Peyer's patch (tissue), 4 donors: ENCODE measurements around the gene FGD5.

Experiments
- POLR2A ChIP-seq, 2 donors: fragments of 450-650 bp; IDR thresholded peaks; one replicate each; pipeline ENCODE4 v1.5.1; 2017; ENCODE audit warnings: antibody characterized with exemption in 2 of 2, mild to moderate bottlenecking in 2 of 2, moderate library complexity in 2 of 2
- TF ChIP-seq, protein P1 (sequence below), 6 experiments: fragments of 450-650 bp in 4 of 6; fragments of 200-600 bp in 2 of 6; sonication (generic) in 1 of 6; IDR thresholded peaks; one replicate each; pipeline ENCODE4 v1.5.1; 2017 to 2019; ENCODE audit warnings: antibody characterized with exemption in 6 of 6, mild to moderate bottlenecking in 3 of 6, moderate library complexity in 1 of 6

DNA sequence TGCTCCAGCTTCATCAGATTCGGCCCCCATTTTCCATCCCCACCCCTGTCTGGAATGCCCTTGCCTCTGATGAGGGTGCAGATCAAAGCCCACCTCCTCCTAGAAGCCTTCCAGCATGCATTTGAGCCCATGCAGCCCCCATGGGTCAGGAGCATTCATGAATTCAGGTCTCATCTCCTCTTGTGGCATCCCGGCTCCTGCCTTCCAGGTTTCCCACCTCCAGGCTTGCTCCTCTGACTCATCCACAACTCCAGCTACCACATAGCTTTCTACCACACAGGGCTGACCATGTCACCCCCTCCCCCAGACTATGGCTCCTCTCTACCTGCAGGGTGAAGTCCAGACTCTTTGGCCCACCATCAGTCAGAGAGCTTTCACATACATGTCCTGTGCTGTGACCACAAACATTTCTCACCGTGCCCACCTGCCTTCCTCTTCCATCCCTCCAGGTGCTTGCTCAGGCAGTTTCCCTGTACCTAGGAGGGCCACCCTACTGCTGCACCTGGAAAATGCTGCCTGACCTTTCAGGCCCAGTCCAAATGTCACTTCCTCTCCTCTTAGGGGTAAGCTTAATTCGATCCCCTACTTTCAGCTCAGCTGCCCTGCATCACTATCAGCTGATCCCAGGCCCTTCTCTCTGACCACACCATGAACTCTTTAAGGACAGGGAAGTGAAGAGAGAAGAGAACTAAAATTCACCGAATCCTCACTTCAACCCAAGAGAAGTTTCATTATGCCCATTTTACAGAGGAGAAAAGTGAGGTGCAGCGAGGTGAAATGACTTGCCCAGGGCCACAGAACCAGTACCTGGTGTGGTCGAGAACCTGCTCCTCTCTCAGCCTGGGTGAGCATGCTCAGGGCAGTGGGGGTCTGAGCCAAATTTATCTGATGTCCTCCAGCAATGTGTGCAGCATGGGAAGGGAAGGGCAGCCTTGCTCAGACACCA, 13.7 kb upstream of the FGD5 start:
- TF ChIP-seq, protein P1, sequence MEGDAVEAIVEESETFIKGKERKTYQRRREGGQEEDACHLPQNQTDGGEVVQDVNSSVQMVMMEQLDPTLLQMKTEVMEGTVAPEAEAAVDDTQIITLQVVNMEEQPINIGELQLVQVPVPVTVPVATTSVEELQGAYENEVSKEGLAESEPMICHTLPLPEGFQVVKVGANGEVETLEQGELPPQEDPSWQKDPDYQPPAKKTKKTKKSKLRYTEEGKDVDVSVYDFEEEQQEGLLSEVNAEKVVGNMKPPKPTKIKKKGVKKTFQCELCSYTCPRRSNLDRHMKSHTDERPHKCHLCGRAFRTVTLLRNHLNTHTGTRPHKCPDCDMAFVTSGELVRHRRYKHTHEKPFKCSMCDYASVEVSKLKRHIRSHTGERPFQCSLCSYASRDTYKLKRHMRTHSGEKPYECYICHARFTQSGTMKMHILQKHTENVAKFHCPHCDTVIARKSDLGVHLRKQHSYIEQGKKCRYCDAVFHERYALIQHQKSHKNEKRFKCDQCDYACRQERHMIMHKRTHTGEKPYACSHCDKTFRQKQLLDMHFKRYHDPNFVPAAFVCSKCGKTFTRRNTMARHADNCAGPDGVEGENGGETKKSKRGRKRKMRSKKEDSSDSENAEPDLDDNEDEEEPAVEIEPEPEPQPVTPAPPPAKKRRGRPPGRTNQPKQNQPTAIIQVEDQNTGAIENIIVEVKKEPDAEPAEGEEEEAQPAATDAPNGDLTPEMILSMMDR (IDR thresholded peaks at IDR 0.05), result no peak
- no peak for TF ChIP-seq POLR2A (IDR thresholded peaks at IDR 0.05)
